SU-DHL-6 (cell line): Measurements from ENCODE around the gene PNPLA7.

ENCODE experiments used
- CTCF ChIP-seq: fragments of 200-600 bp; sonication (generic); IDR thresholded peaks from one replicate; pipeline ENCODE4 v1.5.1; 2017; ENCODE audit warnings: antibody characterized with exemption, mild to moderate bottlenecking, low read length, moderate library complexity; ENCODE audit not compliant: insufficient read depth, poor library complexity, severe bottlenecking
- EZH2phosphoT487 ChIP-seq: fragments of 200-600 bp; sonication (generic), shearing (Covaris generic); conservative IDR thresholded peaks from 2 replicates; pipeline ENCODE4 v1.6.1; 2018; ENCODE audit warnings: mild to moderate bottlenecking, antibody characterized with exemption, low read length, moderate library complexity, mixed read lengths

GRCh38 chr9:137459601-137460362 is 90.4 kb downstream of the PNPLA7 start:
- TF ChIP-seq CTCF (no peak), EZH2phosphoT487 (no peak)
